Prostate gland (tissue), 2 donors: ENCODE results near the gene RNF220. TPM values are rescaled to one million over a fixed set of nuclear protein-coding genes. Genes with fewer than 3 reads are reported as not detected.

Experiments used
- DNase-seq: peaks from one replicate; pipeline ENCODE4 v3.0.0-alpha.2; 2019; ENCODE audit warnings: low spot score
- H3K27ac ChIP-seq, 2 donors: fragments of 200-600 bp; sonication (generic); 2 replicates each; pipeline ENCODE4 v1.5.1; 2017 to 2019
- H3K27me3 ChIP-seq: fragments of 200-600 bp; sonication (generic); replicated peaks from 2 replicates; pipeline ENCODE4 v1.5.1; 2019; ENCODE audit not compliant: insufficient read depth
- H3K36me3 ChIP-seq, 2 donors: fragments of 200-600 bp; sonication (generic); 1 replicate in 1 of 2; 2 replicates in 1 of 2; pipeline versions ENCODE4 v1.5.1 to v1.8.1; 2017 to 2019
- H3K4me1 ChIP-seq: fragments of 200-600 bp; sonication (generic); replicated peaks from 2 replicates; pipeline ENCODE4 v1.5.1; 2019
- H3K4me3 ChIP-seq, 2 donors: fragments of 200-600 bp; sonication (generic); 2 replicates each; pipeline ENCODE4 v1.5.1; 2017 to 2019
- H3K9me3 ChIP-seq: fragments of 200-600 bp; sonication (generic); 2 replicates; pipeline ENCODE4 v1.5.1; 2017
- CTCF ChIP-seq, 4 experiments: fragments of 200-600 bp in 2 of 4; fragments of 450-650 bp in 2 of 4; sonication (generic) in 2 of 4; IDR thresholded peaks; 1 replicate in 3 of 4; 2 replicates in 1 of 4; pipeline ENCODE4 v1.5.1; 2016 to 2019; ENCODE audit warnings: antibody characterized with exemption in 4 of 4, mild to moderate bottlenecking in 2 of 4, moderate library complexity in 2 of 4
- POLR2A ChIP-seq: fragments of 450-650 bp; IDR thresholded peaks from one replicate; pipeline ENCODE4 v1.6.1; 2016; ENCODE audit warnings: antibody characterized with exemption, mild to moderate bottlenecking
- POLR2AphosphoS5 ChIP-seq: sonication (generic); formaldehyde crosslinking; IDR thresholded peaks from one replicate; pipeline ENCODE4 v1.6.1; 2017; ENCODE audit warnings: antibody characterized with exemption
- WGBS: methylation state at CpG from one replicate; pipeline ENCODE4 v1.1.5; 2018; 5-methylcytosine and 5-hydroxymethylcytosine counted together
- intact Hi-C: fragments of 100-400 bp; cut with DNase I; formaldehyde crosslinking; loops from one replicate; pipeline ENCODE4 v1.14.2; 2022
- total RNA-seq, 2 donors: library from RNA; depleted of rRNA; stranded (reverse); fragments of >200 nt; gene quantifications; one replicate each; pipeline ENCODE4 v1.1.0, GENCODE V29; 2016

RNF220 gene
- total RNA-seq, 2 donors from 2014 or later: 116 to 147 TPM

GRCh38 chr1:44485934-44486460 lies 80.9 kb downstream of the RNF220 start:
- no peaks in the 10 kb centered on the region for H3K36me3 ChIP-seq
- TF ChIP-seq POLR2A (no peak), POLR2AphosphoS5 (no peak), CTCF (IDR thresholded peaks at IDR 0.05) (no peak)
- H3K27me3 ChIP-seq: no peaks in the 10 kb centered on the region
- no peak for DNase-seq
- WGBS: 53% methylated on average over 5 of the region's 5 CpGs
- H3K4me3 ChIP-seq: no peak overlapping the region
- no peak overlapping the region for H3K27ac ChIP-seq
- intact Hi-C loops: no loop called here
- H3K4me1 ChIP-seq: no peaks in the 10 kb centered on the region
- no peaks in the 10 kb centered on the region for H3K9me3 ChIP-seq

- H3K9me3 ChIP-seq: no peaks in the 10 kb centered on the region
- intact Hi-C loops: no loop called here
- WGBS: 91% methylated on average over 5 of the region's 5 CpGs
- H3K27me3 ChIP-seq: no peaks in the 10 kb centered on the region
- H3K36me3 ChIP-seq: no peaks in the 10 kb centered on the region
- DNase-seq: no peak
- H3K4me3 ChIP-seq: no peak overlapping the region
- TF ChIP-seq CTCF (IDR thresholded peaks at IDR 0.05): no peak
- no peak for TF ChIP-seq POLR2A
- TF ChIP-seq POLR2AphosphoS5: no peak
- no peaks in the 10 kb centered on the region for H3K4me1 ChIP-seq
- H3K27ac ChIP-seq: no peak overlapping the region
These were observed 84.4 kb downstream of the RNF220 start for GRCh38 chr1:44489481-44489880.

- TF ChIP-seq POLR2AphosphoS5 (no peak), CTCF (IDR thresholded peaks at IDR 0.05) (no peak), POLR2A (no peak)
- DNase-seq: no peak
- Histone ChIP-seq H3K27ac (no peak overlapping the region), H3K27me3 (no peaks in the 10 kb centered on the region), H3K4me1 (no peaks in the 10 kb centered on the region), H3K9me3 (no peaks in the 10 kb centered on the region), H3K4me3 (no peak overlapping the region), H3K36me3 (no peaks in the 10 kb centered on the region)
- WGBS: 90% methylated on average over 6 of the region's 6 CpGs
- intact Hi-C loops: no loop called here
These were observed 91.6 kb downstream of the RNF220 start for GRCh38 chr1:44496541-44497171.

- H3K4me1 ChIP-seq: no peaks in the 10 kb centered on the region
- no peaks in the 10 kb centered on the region for H3K36me3 ChIP-seq
- DNase-seq: no peak
- 84% methylated on average over 12 of the region's 12 CpGs for WGBS
- no peaks in the 10 kb centered on the region for H3K9me3 ChIP-seq
- intact Hi-C loops: no loop called here
- H3K27ac ChIP-seq: no peak overlapping the region
- H3K27me3 ChIP-seq: no peaks in the 10 kb centered on the region
- no peak overlapping the region for H3K4me3 ChIP-seq
- TF ChIP-seq CTCF (IDR thresholded peaks at IDR 0.05): no peak
- no peak for TF ChIP-seq POLR2AphosphoS5
- TF ChIP-seq POLR2A: no peak
These were observed 92.5 kb downstream of the RNF220 start for GRCh38 chr1:44497422-44498170.

- no peaks in the 10 kb centered on the region for H3K36me3 ChIP-seq
- no peaks in the 10 kb centered on the region for H3K4me1 ChIP-seq
- intact Hi-C loops: no loop called here
- 82% methylated on average over 3 of the region's 3 CpGs for WGBS
- no peak for TF ChIP-seq CTCF (IDR thresholded peaks at IDR 0.05)
- no peak for TF ChIP-seq POLR2A
- TF ChIP-seq POLR2AphosphoS5: no peak
- DNase-seq: no peak
- H3K27me3 ChIP-seq: no peaks in the 10 kb centered on the region
- H3K4me3 ChIP-seq: no peak overlapping the region
- no peak overlapping the region for H3K27ac ChIP-seq
- H3K9me3 ChIP-seq: no peaks in the 10 kb centered on the region
These were observed 94.3 kb downstream of the RNF220 start for GRCh38 chr1:44499306-44499705.
